NCI-H2107 (cell line): ENCODE data around the gene TYW1B.
"Not testable (repeated sequence)": the region's sequence is repeated elsewhere in the genome, so short reads cannot be mapped to it uniquely, and the experiment has no call there.

Experiments
- DNase-seq: peaks from one replicate; lab custom pipeline; 2025; lab: John Stamatoyannopoulos, UW

The TYW1B gene

DNA sequence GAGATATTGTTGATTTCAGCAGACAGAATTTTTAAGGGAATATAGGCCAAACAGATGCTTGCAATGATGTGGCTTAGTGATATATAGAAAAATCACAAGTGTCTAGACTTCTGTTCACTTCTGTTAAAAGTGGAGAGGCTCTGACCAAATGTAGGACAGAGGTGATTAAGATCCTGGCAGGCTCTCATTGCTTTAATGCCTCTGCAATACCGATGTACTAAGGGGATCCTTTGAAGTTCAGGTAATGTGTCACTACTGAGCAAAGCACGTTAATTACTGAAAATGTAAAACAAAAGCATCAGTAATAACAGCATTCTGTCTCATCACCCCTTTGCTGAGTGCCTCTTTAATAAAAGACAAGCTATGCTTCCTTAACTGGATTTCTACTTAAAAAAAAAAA is 131.4 kb downstream of the TYW1B start:
- DNase-seq: not testable (repeated sequence)

GRCh38 chr7:72695482-72695881 is 132.5 kb downstream of the TYW1B start:
- DNase-seq: not testable (repeated sequence)

- DNase-seq: not testable (repeated sequence)
These were observed 136.6 kb downstream of the TYW1B start for GRCh38 chr7:72691442-72691841.

GRCh38 chr7:72690177-72690576 is 137.8 kb downstream of the TYW1B start:
- not testable (repeated sequence) for DNase-seq

- not testable (repeated sequence) for DNase-seq
These were observed 138.7 kb downstream of the TYW1B start for GRCh38 chr7:72689344-72689743.

GRCh38 chr7:72681211-72681610 is 146.8 kb downstream of the TYW1B start:
- DNase-seq: not testable (repeated sequence)

GRCh38 chr7:72676880-72677279 is 151.1 kb downstream of the TYW1B start:
- not testable (repeated sequence) for DNase-seq

- DNase-seq: not testable (repeated sequence)
These were observed 151.8 kb downstream of the TYW1B start for GRCh38 chr7:72676086-72676690.

GRCh38 chr7:72675686-72676085 is 152.3 kb downstream of the TYW1B start:
- not testable (repeated sequence) for DNase-seq

DNA sequence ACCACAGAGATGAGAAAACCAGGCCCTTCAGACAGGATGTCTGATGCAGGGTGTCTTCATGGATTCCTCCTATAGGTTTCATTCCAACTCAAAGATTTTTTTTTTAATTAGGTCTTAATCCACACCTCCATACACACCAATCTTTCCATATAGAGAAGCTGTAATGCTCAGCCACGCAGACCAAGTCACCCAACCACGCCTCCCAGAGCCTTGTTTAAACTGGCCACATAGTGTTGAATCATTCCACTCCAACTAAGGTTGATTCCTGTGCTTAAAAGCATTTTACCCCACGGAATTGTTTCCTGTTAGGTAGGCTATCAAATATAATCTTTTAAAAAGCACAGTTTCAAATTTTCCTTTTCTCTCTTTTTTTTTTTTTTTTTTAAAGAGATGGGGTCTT is 153.6 kb downstream of the TYW1B start:
- no peak for DNase-seq

GRCh38 chr7:72670850-72671249 is 157.2 kb downstream of the TYW1B start:
- DNase-seq: not testable (repeated sequence)

DNA sequence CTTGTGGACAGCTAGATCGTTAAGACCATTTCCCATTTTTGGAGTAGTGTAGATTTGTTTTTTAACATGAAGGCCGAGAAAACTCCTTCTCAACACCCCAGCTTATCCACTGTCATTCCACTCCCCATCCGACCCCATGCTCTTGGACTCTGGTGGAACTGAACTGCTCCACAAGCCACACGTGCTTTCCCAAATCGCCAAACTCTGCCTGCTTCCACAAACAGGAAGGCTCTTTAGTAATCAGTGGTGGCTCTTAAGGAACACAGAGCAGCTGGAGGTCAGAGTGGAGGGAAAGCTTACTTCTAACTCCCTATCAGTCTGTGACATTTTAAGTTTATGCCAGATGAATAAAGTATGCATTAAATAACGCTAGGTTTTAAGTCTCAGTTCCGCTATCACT is 159.6 kb downstream of the TYW1B start:
- not testable (repeated sequence) for DNase-seq

- not testable (repeated sequence) for DNase-seq
These were observed 161.0 kb downstream of the TYW1B start for GRCh38 chr7:72667049-72667448.

DNA sequence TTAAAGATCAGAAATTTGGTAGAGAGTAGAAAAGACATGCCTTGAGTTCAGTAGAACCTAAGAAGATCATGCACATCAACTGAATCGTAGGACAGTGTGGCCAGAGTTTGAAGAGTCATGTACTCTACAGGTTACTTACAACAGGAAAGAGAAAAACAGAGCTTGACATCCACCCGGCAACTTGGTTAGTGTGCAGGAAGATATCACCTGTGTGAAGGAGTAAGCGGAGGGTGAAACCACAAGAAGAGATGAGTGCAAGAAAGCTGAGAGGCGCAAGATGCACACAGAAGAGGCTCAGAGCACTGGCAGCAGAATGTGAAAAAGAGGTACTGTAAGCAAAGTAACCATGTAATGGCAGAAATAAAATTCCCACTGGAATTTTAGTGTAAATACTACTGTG is 179.4 kb downstream of the TYW1B start:
- not testable (repeated sequence) for DNase-seq

- DNase-seq: not testable (repeated sequence)
These were observed 184.3 kb downstream of the TYW1B start for GRCh38 chr7:72643708-72644107.

- DNase-seq: not testable (repeated sequence)
These were observed 186.3 kb downstream of the TYW1B start for GRCh38 chr7:72641485-72642248.

GRCh38 chr7:72640740-72641139 is 187.3 kb downstream of the TYW1B start:
- not testable (repeated sequence) for DNase-seq

- not testable (repeated sequence) for DNase-seq
These were observed 192.6 kb downstream of the TYW1B start for GRCh38 chr7:72635273-72635908.

- not testable (repeated sequence) for DNase-seq
These were observed 195.2 kb downstream of the TYW1B start for GRCh38 chr7:72632765-72633292.

DNA sequence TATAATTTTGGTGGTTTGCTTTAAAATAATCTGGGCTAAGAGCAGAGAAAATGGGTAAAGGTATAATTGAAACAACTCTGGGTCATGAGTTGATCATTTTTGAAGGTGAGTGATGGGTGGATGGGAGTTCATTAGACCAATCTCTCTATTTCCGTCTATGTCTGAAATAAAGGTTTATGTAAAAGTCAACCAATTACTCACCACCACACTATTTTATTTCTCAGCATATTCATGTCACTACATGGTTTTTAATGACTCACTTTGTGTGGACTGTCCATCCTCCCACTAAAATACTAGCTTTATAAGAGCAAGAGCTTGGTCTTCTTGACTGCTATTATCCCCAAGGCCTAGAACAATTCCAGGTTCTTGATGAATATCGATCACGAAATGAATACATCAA is 199.6 kb downstream of the TYW1B start:
- not testable (repeated sequence) for DNase-seq

DNA sequence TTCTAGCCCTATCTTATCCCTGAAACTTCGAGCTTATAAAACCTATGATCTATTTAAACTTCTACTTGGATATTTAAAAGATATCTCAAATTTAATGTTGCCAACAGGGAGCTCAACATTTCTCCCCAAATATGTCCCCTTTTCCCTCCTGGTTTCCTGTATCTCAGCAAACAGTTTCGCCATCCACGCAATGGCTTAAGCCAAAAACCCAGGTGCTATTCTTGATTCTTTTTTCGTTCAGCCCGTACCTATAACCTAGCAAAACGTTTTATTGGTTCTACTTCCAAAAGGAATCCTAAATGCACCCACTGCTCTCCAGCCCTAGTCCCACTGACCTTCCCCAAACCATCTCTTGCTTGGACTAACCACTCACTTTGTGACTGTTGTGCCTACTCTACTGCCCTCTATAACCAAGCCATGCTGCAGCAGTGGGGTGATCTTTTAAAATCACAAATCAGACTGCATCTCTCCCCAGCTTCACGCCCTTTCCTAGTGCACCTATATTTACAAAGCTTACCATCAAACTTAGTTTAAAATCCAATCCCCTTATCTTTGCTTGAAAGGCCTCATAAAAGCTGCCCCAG is 201.5 kb downstream of the TYW1B start:
- not testable (repeated sequence) for DNase-seq

GRCh38 chr7:72625721-72626423 is 202.1 kb downstream of the TYW1B start:
- not testable (repeated sequence) for DNase-seq
